Neural cell (in vitro differentiated cells): Measurements from ENCODE around the gene SPRED1. TPM values are rescaled to one million over a fixed set of nuclear protein-coding genes. Genes with fewer than 3 reads are reported as not detected.

Experiments
- H2AFZ ChIP-seq: fragments of 200-600, 300-800 bp; sonication (generic), shearing (Covaris generic); 2 replicates; pipeline ENCODE4 v1.6.0; 2014; ENCODE audit warnings: low read depth, mild to moderate bottlenecking, antibody characterized with exemption, low read length, moderate library complexity
- H3F3A ChIP-seq: fragments of 200-600 bp; shearing (Covaris generic); 2 replicates; pipeline ENCODE4 v1.6.1; 2016; ENCODE audit warnings: mild to moderate bottlenecking, moderate library complexity, mixed read lengths, antibody characterized with exemption, low read length; ENCODE audit not compliant: insufficient read depth, poor library complexity, severe bottlenecking
- H3K27ac ChIP-seq: fragments of 200-600, 300-800 bp; sonication (generic), shearing (Covaris generic); 2 replicates; pipeline ENCODE4 v1.5.1; 2014; ENCODE audit warnings: mild to moderate bottlenecking, low read length, moderate library complexity
- H3K27me3 ChIP-seq: fragments of 300-800, 200-600 bp; sonication (generic), shearing (Covaris generic); 2 replicates; pipeline ENCODE4 v1.6.0; 2014; ENCODE audit warnings: mild to moderate bottlenecking, low read depth, low read length, moderate library complexity; ENCODE audit not compliant: insufficient read depth
- H3K36me3 ChIP-seq: fragments of 300-800, 200-600 bp; sonication (generic), shearing (Covaris generic); 2 replicates; pipeline ENCODE4 v1.5.1; 2014; ENCODE audit warnings: mild to moderate bottlenecking, antibody characterized with exemption, low read length, moderate library complexity; ENCODE audit not compliant: insufficient read depth
- H3K4me2 ChIP-seq: fragments of 300-800, 200-600 bp; sonication (generic), shearing (Covaris generic); 2 replicates; pipeline ENCODE4 v1.6.0; 2014; ENCODE audit warnings: mild to moderate bottlenecking, low read length
- H3K4me3 ChIP-seq: fragments of 300-800, 200-600 bp; sonication (generic), shearing (Covaris generic); 2 replicates; pipeline ENCODE4 v1.5.1; 2014; ENCODE audit warnings: mild to moderate bottlenecking, low read length, moderate library complexity
- H3K79me2 ChIP-seq: fragments of 200-600 bp; shearing (Covaris generic); replicated peaks from 2 replicates; pipeline ENCODE4 v1.6.0; 2014; ENCODE audit warnings: mild to moderate bottlenecking, low read length, moderate library complexity; ENCODE audit not compliant: insufficient read depth
- H3K9ac ChIP-seq: fragments of 300-800, 200-600 bp; sonication (generic), shearing (Covaris generic); 2 replicates; pipeline ENCODE4 v1.6.1; 2016; ENCODE audit warnings: mild to moderate bottlenecking, low read length, mixed read lengths
- H3K9me2 ChIP-seq: fragments of 200-600 bp; shearing (Covaris generic); 2 replicates; pipeline ENCODE4 v1.6.1; 2016; ENCODE audit warnings: mild to moderate bottlenecking, low read length, mixed read lengths; ENCODE audit not compliant: insufficient read depth
- H3K9me3 ChIP-seq: fragments of 200-600, 300-800 bp; sonication (generic), shearing (Covaris generic); 2 replicates; pipeline ENCODE4 v1.6.1; 2016; ENCODE audit warnings: mild to moderate bottlenecking, mixed run types, low read length, moderate library complexity, mixed read lengths
- H4K20me1 ChIP-seq: fragments of 200-600 bp; shearing (Covaris generic); 2 replicates; pipeline ENCODE4 v1.6.1; 2016; ENCODE audit warnings: mild to moderate bottlenecking, mixed run types; ENCODE audit not compliant: insufficient read depth
- EP300 ChIP-seq: fragments of 450-650 bp; conservative IDR thresholded peaks from 2 replicates; pipeline ENCODE4 v1.6.1; 2014; ENCODE audit warnings: antibody characterized with exemption, mild to moderate bottlenecking, moderate library complexity; ENCODE audit not compliant: poor library complexity, severe bottlenecking
- EZH2 ChIP-seq: fragments of 200-600, 300-800 bp; shearing (Covaris generic), sonication (generic); IDR thresholded peaks from 2 replicates; pipeline ENCODE4 v1.6.1; 2014; ENCODE audit warnings: antibody characterized with exemption, low read length, borderline replicate concordance, mild to moderate bottlenecking; ENCODE audit not compliant: insufficient read depth, poor library complexity, severe bottlenecking
- MXI1 ChIP-seq: fragments of 450-650 bp; conservative IDR thresholded peaks from 2 replicates; pipeline ENCODE4 v1.6.1; 2014; ENCODE audit warnings: antibody characterized with exemption, mild to moderate bottlenecking; ENCODE audit not compliant: poor library complexity, severe bottlenecking
- POLR2AphosphoS5 ChIP-seq: IDR thresholded peaks from 2 replicates; pipeline ENCODE4 v1.6.1; 2012
- RAD21 ChIP-seq: fragments of 450-650 bp; conservative IDR thresholded peaks from 2 replicates; pipeline ENCODE4 v1.6.1; 2014; ENCODE audit warnings: antibody characterized with exemption, mild to moderate bottlenecking, moderate library complexity
- SMC3 ChIP-seq: fragments of 450-650 bp; conservative IDR thresholded peaks from 2 replicates; pipeline ENCODE4 v1.6.1; 2014; ENCODE audit warnings: antibody characterized with exemption, mild to moderate bottlenecking, moderate library complexity; ENCODE audit not compliant: poor library complexity
- TAF1 ChIP-seq: IDR thresholded peaks from 2 replicates; pipeline ENCODE4 v1.6.1; 2012; ENCODE audit warnings: low read depth
- polyA plus RNA-seq: library from polyadenylated mRNA; depleted of rRNA; stranded (reverse); fragments of >200 nt; gene quantifications from 2 replicates; pipeline ENCODE4 v1.2.3, GENCODE V29; 2014
- TF ChIP-seq, protein P1 (sequence below): fragments of 450-650 bp; IDR thresholded peaks from 2 replicates; pipeline ENCODE4 v1.5.1; 2014; ENCODE audit warnings: antibody characterized with exemption, mild to moderate bottlenecking, moderate library complexity; ENCODE audit not compliant: poor library complexity, severe bottlenecking
- TF ChIP-seq, protein P2 (sequence below): IDR thresholded peaks from 2 replicates; pipeline ENCODE4 v1.6.1; 2012; ENCODE audit warnings: borderline replicate concordance

Gene SPRED1
- polyA plus RNA-seq, 1 donor from 2014 or later: 12.0 TPM

DNA sequence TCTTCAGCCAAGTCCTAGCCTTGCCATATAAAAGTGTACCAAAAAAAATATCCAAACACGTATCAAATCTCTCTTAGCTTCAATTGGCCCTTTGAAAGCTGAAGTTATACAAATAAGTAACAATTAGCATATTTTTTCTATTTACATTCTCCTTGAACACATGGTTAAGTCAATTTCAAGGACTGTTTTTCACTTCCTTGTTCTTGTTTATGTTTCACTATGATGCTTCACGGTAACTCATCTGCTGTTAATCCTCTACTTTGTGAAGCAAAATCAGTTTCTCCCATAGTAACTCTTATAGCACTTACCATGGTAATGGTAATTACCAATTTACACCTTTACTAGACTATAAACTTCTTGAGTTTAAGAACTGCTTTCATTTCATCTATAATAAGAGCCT lies 10.6 kb upstream of the SPRED1 start:
- Histone ChIP-seq H2AFZ (no peak overlapping the region), H3K4me2 (no peak overlapping the region), H3K9me3 (no peaks in the 10 kb centered on the region), H3K9me2 (no peaks in the 10 kb centered on the region), H3K9ac (no peak overlapping the region), H3K4me3 (no peak overlapping the region), H3K36me3 (no peaks in the 10 kb centered on the region), H4K20me1 (no peaks in the 10 kb centered on the region), H3F3A (no peaks in the 10 kb centered on the region), H3K27ac (no peak overlapping the region), H3K79me2 (no peaks in the 10 kb centered on the region), H3K27me3 (no peaks in the 10 kb centered on the region)
- TF ChIP-seq EZH2: no peak
- TF ChIP-seq MXI1: no peak
- TF ChIP-seq, protein P1, sequence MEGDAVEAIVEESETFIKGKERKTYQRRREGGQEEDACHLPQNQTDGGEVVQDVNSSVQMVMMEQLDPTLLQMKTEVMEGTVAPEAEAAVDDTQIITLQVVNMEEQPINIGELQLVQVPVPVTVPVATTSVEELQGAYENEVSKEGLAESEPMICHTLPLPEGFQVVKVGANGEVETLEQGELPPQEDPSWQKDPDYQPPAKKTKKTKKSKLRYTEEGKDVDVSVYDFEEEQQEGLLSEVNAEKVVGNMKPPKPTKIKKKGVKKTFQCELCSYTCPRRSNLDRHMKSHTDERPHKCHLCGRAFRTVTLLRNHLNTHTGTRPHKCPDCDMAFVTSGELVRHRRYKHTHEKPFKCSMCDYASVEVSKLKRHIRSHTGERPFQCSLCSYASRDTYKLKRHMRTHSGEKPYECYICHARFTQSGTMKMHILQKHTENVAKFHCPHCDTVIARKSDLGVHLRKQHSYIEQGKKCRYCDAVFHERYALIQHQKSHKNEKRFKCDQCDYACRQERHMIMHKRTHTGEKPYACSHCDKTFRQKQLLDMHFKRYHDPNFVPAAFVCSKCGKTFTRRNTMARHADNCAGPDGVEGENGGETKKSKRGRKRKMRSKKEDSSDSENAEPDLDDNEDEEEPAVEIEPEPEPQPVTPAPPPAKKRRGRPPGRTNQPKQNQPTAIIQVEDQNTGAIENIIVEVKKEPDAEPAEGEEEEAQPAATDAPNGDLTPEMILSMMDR: no peak
- TF ChIP-seq EP300: no peak
- TF ChIP-seq SMC3: no peak
- no peak for TF ChIP-seq TAF1
- no peak for TF ChIP-seq RAD21
- TF ChIP-seq, protein P2, sequence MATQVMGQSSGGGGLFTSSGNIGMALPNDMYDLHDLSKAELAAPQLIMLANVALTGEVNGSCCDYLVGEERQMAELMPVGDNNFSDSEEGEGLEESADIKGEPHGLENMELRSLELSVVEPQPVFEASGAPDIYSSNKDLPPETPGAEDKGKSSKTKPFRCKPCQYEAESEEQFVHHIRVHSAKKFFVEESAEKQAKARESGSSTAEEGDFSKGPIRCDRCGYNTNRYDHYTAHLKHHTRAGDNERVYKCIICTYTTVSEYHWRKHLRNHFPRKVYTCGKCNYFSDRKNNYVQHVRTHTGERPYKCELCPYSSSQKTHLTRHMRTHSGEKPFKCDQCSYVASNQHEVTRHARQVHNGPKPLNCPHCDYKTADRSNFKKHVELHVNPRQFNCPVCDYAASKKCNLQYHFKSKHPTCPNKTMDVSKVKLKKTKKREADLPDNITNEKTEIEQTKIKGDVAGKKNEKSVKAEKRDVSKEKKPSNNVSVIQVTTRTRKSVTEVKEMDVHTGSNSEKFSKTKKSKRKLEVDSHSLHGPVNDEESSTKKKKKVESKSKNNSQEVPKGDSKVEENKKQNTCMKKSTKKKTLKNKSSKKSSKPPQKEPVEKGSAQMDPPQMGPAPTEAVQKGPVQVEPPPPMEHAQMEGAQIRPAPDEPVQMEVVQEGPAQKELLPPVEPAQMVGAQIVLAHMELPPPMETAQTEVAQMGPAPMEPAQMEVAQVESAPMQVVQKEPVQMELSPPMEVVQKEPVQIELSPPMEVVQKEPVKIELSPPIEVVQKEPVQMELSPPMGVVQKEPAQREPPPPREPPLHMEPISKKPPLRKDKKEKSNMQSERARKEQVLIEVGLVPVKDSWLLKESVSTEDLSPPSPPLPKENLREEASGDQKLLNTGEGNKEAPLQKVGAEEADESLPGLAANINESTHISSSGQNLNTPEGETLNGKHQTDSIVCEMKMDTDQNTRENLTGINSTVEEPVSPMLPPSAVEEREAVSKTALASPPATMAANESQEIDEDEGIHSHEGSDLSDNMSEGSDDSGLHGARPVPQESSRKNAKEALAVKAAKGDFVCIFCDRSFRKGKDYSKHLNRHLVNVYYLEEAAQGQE: no peak
- no peak for TF ChIP-seq POLR2AphosphoS5

DNA sequence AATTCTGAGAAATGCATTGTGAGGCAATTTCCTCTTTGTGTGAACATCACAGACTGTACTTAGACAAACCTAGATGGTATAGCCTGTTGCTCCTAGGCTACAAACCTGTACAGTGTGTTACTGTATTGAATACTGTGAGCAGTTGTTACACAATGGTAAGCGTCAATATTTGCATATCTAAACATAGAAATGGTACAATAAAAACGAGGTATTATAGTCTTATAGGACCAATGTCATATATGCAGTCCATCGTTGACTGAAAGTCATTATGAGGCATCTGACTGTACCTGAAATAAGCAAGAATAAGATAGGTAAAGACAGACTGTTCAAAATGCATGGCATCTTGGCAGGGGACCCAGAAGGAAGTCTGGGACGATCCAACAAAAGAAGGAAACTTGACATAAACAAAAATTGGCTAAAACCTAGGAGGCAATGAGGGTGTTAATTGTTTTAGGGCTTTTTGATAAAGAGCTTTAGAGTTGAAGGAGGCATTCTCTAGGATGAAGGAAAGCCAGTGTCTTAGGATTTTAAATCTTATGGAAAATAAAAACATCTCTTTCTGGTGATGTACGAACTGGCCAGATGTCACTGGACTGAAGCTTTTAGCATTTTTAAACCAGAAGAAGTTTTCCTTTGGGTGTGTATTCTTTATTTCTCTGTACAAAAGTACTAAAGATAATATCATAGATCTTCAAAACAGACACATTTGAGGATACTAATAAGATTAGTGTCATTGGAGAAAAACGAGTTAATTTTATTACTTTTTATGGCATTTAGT lies 9.2 kb upstream of the SPRED1 start:
- Histone ChIP-seq H2AFZ (no peak overlapping the region), H3K9me3 (no peaks in the 10 kb centered on the region), H3K4me2 (no peak overlapping the region), H3K36me3 (no peaks in the 10 kb centered on the region), H3K9ac (no peak overlapping the region), H3K4me3 (no peak overlapping the region), H3K9me2 (no peaks in the 10 kb centered on the region), H4K20me1 (no peaks in the 10 kb centered on the region), H3K27ac (no peak overlapping the region), H3K27me3 (no peaks in the 10 kb centered on the region), H3K79me2 (no peaks in the 10 kb centered on the region), H3F3A (no peaks in the 10 kb centered on the region)
- TF ChIP-seq, protein P1: no peak
- TF ChIP-seq POLR2AphosphoS5 (no peak), SMC3 (no peak), RAD21 (no peak), EZH2 (no peak), TAF1 (no peak), MXI1 (no peak), EP300 (no peak)
- TF ChIP-seq, protein P2: no peak
